Measurements from ENCODE around the gene MIA2.

The MIA2 gene

DNA sequence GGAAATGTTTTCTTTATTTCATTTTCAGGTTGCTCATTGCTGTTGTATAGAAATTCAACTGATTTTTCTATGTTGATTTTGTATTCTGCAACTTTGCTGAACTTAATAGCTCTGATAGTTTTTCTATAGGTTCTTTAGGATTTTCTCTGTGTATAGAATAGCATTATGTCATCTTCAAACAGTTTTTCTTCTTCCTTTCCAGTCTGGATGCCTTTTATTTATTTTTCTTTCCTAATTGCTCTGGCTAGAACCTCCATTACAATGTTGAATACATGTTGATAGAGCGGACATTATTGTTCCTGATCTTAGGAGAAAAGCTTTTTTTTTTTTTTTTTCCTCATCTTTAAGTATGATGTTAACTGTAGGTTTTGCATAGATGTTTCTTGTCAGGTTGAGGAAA, 39.2 kb downstream of the MIA2 start:
- no peak overlapping the region for H3K27ac ChIP-seq
- peaks cover 34% of the 10 kb centered on the region for H3K4me1 ChIP-seq (ENCODE audit: low read depth, poor library complexity, severe bottlenecking)
- no peak overlapping the region for H2AFZ ChIP-seq (ENCODE audit: low read depth)
- TF ChIP-seq, protein P1, sequence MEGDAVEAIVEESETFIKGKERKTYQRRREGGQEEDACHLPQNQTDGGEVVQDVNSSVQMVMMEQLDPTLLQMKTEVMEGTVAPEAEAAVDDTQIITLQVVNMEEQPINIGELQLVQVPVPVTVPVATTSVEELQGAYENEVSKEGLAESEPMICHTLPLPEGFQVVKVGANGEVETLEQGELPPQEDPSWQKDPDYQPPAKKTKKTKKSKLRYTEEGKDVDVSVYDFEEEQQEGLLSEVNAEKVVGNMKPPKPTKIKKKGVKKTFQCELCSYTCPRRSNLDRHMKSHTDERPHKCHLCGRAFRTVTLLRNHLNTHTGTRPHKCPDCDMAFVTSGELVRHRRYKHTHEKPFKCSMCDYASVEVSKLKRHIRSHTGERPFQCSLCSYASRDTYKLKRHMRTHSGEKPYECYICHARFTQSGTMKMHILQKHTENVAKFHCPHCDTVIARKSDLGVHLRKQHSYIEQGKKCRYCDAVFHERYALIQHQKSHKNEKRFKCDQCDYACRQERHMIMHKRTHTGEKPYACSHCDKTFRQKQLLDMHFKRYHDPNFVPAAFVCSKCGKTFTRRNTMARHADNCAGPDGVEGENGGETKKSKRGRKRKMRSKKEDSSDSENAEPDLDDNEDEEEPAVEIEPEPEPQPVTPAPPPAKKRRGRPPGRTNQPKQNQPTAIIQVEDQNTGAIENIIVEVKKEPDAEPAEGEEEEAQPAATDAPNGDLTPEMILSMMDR (conservative IDR thresholded peaks at IDR 0.05; ENCODE audit: low read depth, low read length), result no peak
- H3K9ac ChIP-seq, result no peak overlapping the region
- no peaks in the 10 kb centered on the region for H3K36me3 ChIP-seq (ENCODE audit: insufficient read depth)
- no peak overlapping the region for H3K4me2 ChIP-seq
- H3K4me3 ChIP-seq (IDR thresholded peaks at IDR 0.05; ENCODE audit: insufficient read depth, low read depth, low read length), result no peak overlapping the region
- H4K20me1 ChIP-seq (ENCODE audit: insufficient read depth), result no peaks in the 10 kb centered on the region
- no peaks in the 10 kb centered on the region for H3K27me3 ChIP-seq (ENCODE audit: insufficient read depth, low read depth)
- H3K79me2 ChIP-seq (ENCODE audit: insufficient read depth, low read depth), result peaks cover 75% of the 10 kb centered on the region

DNA sequence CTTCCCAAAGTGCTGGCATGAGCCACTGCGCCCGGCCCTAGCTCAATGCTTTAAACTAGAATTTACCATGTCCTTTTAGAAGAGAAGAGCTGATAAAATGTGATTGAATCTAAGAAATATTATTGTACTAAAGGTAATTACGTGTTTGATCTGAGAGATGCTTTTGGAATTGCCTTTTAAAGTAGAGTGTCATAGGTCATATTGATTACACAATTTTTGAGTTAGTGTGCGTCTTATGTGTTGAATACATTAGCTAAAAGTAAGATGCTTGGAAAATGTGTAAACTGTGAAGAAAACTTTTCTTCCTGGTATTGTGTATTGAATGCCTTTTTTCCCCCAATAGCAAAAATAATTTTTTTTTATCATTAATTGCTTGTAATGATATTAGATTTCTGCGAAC, 41.7 kb downstream of the MIA2 start:
- TF ChIP-seq, protein P1 (conservative IDR thresholded peaks at IDR 0.05; ENCODE audit: low read depth, low read length), result no peak
- H2AFZ ChIP-seq (ENCODE audit: low read depth), result no peak overlapping the region
- H3K36me3 ChIP-seq (ENCODE audit: insufficient read depth), result no peaks in the 10 kb centered on the region
- no peaks in the 10 kb centered on the region for H3K27me3 ChIP-seq (ENCODE audit: insufficient read depth, low read depth)
- H3K4me2 ChIP-seq, result no peak overlapping the region
- H3K79me2 ChIP-seq (ENCODE audit: insufficient read depth, low read depth), result peaks cover 57% of the 10 kb centered on the region
- H3K4me3 ChIP-seq (IDR thresholded peaks at IDR 0.05; ENCODE audit: insufficient read depth, low read depth, low read length), result no peak overlapping the region
- no peak overlapping the region for H3K27ac ChIP-seq
- H3K4me1 ChIP-seq (ENCODE audit: low read depth, poor library complexity, severe bottlenecking), result peaks cover 20% of the 10 kb centered on the region
- H4K20me1 ChIP-seq (ENCODE audit: insufficient read depth), result no peaks in the 10 kb centered on the region
- no peak overlapping the region for H3K9ac ChIP-seq

GRCh38 chr14:39276005-39276404, 42.3 kb downstream of the MIA2 start:
- Histone ChIP-seq H3K27ac (no peak overlapping the region), H2AFZ (ENCODE audit: low read depth) (no peak overlapping the region), H3K4me1 (ENCODE audit: low read depth, poor library complexity, severe bottlenecking) (peaks cover 14% of the 10 kb centered on the region), H3K27me3 (ENCODE audit: insufficient read depth, low read depth) (no peaks in the 10 kb centered on the region), H3K79me2 (ENCODE audit: insufficient read depth, low read depth) (peaks cover 51% of the 10 kb centered on the region), H3K9ac (no peak overlapping the region), H3K4me3 (IDR thresholded peaks at IDR 0.05; ENCODE audit: insufficient read depth, low read depth, low read length) (no peak overlapping the region), H4K20me1 (ENCODE audit: insufficient read depth) (no peaks in the 10 kb centered on the region), H3K4me2 (no peak overlapping the region), H3K36me3 (ENCODE audit: insufficient read depth) (no peaks in the 10 kb centered on the region)
- TF ChIP-seq, protein P1 (conservative IDR thresholded peaks at IDR 0.05; ENCODE audit: low read depth, low read length), result no peak

- H3K4me2 ChIP-seq, result no peak overlapping the region
- H4K20me1 ChIP-seq (ENCODE audit: insufficient read depth), result no peaks in the 10 kb centered on the region
- TF ChIP-seq, protein P1 (conservative IDR thresholded peaks at IDR 0.05; ENCODE audit: low read depth, low read length), result no peak
- peaks cover 8% of the 10 kb centered on the region for H3K4me1 ChIP-seq (ENCODE audit: low read depth, poor library complexity, severe bottlenecking)
- H3K27me3 ChIP-seq (ENCODE audit: insufficient read depth, low read depth), result no peaks in the 10 kb centered on the region
- H3K79me2 ChIP-seq (ENCODE audit: insufficient read depth, low read depth), result peaks cover 45% of the 10 kb centered on the region
- no peaks in the 10 kb centered on the region for H3K36me3 ChIP-seq (ENCODE audit: insufficient read depth)
- no peak overlapping the region for H3K9ac ChIP-seq
- H3K4me3 ChIP-seq (IDR thresholded peaks at IDR 0.05; ENCODE audit: insufficient read depth, low read depth, low read length), result no peak overlapping the region
- H2AFZ ChIP-seq (ENCODE audit: low read depth), result no peak overlapping the region
- no peak overlapping the region for H3K27ac ChIP-seq
These were observed 42.9 kb downstream of the MIA2 start for GRCh38 chr14:39276579-39277114.
